SK-N-SH treated with all-trans-retinoic acid at 6 μM for 48 hours (cell line): ENCODE data around the gene HADH.

Experiments used
- CSDC2 ChIP-seq: fragments of 250-450 bp; sonication (Bioruptor Pico); IDR thresholded peaks from 2 replicates; pipeline ENCODE4 v1.5.0; 2020; ENCODE audit warnings: mild to moderate bottlenecking, moderate library complexity
- ESRRG ChIP-seq: fragments of 250-450 bp; sonication (Bioruptor Pico); IDR thresholded peaks from 2 replicates; pipeline ENCODE4 v1.6.1; 2021; ENCODE audit warnings: mild to moderate bottlenecking
- ISL1 ChIP-seq: fragments of 250-450 bp; sonication (Bioruptor Pico); IDR thresholded peaks from 2 replicates; pipeline ENCODE4 v2.1.2; 2022; ENCODE audit warnings: mild to moderate bottlenecking, moderate library complexity
- PATZ1 ChIP-seq: fragments of 250-450 bp; sonication (Bioruptor Pico); IDR thresholded peaks from 2 replicates; pipeline ENCODE4 v1.8.0; 2020; ENCODE audit warnings: mild to moderate bottlenecking, moderate library complexity, borderline replicate concordance
- PPARA ChIP-seq: fragments of 250-450 bp; sonication (Bioruptor Pico); IDR thresholded peaks from 2 replicates; pipeline ENCODE4 v1.5.0; 2020; ENCODE audit warnings: mild to moderate bottlenecking, borderline replicate concordance
- RARB ChIP-seq: fragments of 250-450 bp; sonication (Bioruptor Pico); IDR thresholded peaks from 2 replicates; pipeline ENCODE4 v1.8.0; 2021; ENCODE audit warnings: mild to moderate bottlenecking, moderate library complexity
- TCF4 ChIP-seq: fragments of 250-450 bp; sonication (Bioruptor Pico); IDR thresholded peaks from 2 replicates; pipeline ENCODE4 v1.8.0; 2021; ENCODE audit warnings: mild to moderate bottlenecking, moderate library complexity, borderline replicate concordance
- TOX ChIP-seq: fragments of 250-450 bp; sonication (Bioruptor Pico); IDR thresholded peaks from 2 replicates; pipeline ENCODE4 v1.8.0; 2021; ENCODE audit warnings: mild to moderate bottlenecking, moderate library complexity, borderline replicate concordance
- ZFP30 ChIP-seq: fragments of 450-650 bp; formaldehyde crosslinking; IDR thresholded peaks from 2 replicates; pipeline ENCODE4 v1.5.0; 2022; ENCODE audit warnings: mild to moderate bottlenecking, moderate library complexity
- ZNF70 ChIP-seq: fragments of 450-650 bp; formaldehyde crosslinking; IDR thresholded peaks from 2 replicates; pipeline ENCODE4 v1.5.0; 2020; ENCODE audit warnings: mild to moderate bottlenecking, moderate library complexity

- TF ChIP-seq TOX (CRISPR knock-in tag) (no peak), ZFP30 (CRISPR knock-in tag) (no peak), ISL1 (CRISPR knock-in tag) (no peak), CSDC2 (CRISPR knock-in tag) (no peak), PATZ1 (CRISPR knock-in tag) (no peak), RARB (CRISPR knock-in tag) (no peak), PPARA (CRISPR knock-in tag) (no peak), TCF4 (no peak), ZNF70 (CRISPR knock-in tag) (no peak), ESRRG (no peak)
Observed at GRCh38 chr4:107996949-107997788, 7.5 kb downstream of the HADH start.
